Pancreas (tissue), 10 donors: Measurements from ENCODE around the gene PRR12. TPM values are rescaled to one million over a fixed set of nuclear protein-coding genes. Genes with fewer than 3 reads are reported as not detected.
"Not testable (repeated sequence)": the region's sequence is repeated elsewhere in the genome, so short reads cannot be mapped to it uniquely, and the experiment has no call there.

Source experiments
- ATAC-seq, 4 donors: fragments of 200-7000 bp; cut with Tn5 transposase; one replicate each; pipeline versions ENCODE4 v1.8.0 to v1.9.1; 2020; ENCODE audit warnings: mild to moderate bottlenecking in 4 of 4, moderate library complexity in 4 of 4
- DNase-seq, 6 donors: peaks; one replicate each; pipeline ENCODE4 v3.0.0-alpha.2; 2020
- FAIRE-seq: peaks from 2 replicates; lab custom pipeline; 2012; peaks lifted over from hg19 to GRCh38; lab: Jason Lieb, UNC
- H3K27ac ChIP-seq, 4 donors: fragments of 200-600 bp; sonication (generic); 1 replicate in 3 of 4; 2 replicates in 1 of 4; pipeline versions ENCODE4 v1.5.0 to v1.8.0; 2020
- H3K27me3 ChIP-seq, 4 donors: fragments of 200-600 bp; one replicate each; pipeline ENCODE4 v1.8.0; 2021
- H3K36me3 ChIP-seq, 3 donors: fragments of 200-600 bp; sonication (generic) in 1 of 3; one replicate each; pipeline versions ENCODE4 v1.5.0 to v1.8.0; 2020 to 2021
- H3K4me1 ChIP-seq, 3 donors: fragments of 200-600 bp; one replicate each; pipeline ENCODE4 v1.8.0; 2021
- H3K4me3 ChIP-seq, 4 donors: fragments of 200-600 bp; sonication (generic) in 2 of 4; one replicate each; pipeline versions ENCODE4 v1.5.0 to v1.8.0; 2020 to 2021
- H3K9me3 ChIP-seq, 4 donors: fragments of 200-600 bp; one replicate each; pipeline ENCODE4 v1.8.0; 2021
- CTCF ChIP-seq, 4 donors: fragments of 200-600 bp; sonication (generic) in 3 of 4; IDR thresholded peaks; one replicate each; pipeline versions ENCODE4 v1.5.0 to v1.8.0; 2021; ENCODE audit warnings: antibody characterized with exemption in 4 of 4
- WGBS, 2 donors: extraction: QIAGEN DNeasy Blood & Tissue Kit; methylation state at CpG; one replicate each; pipeline ENCODE4 v1.1.7; 2013; 5-methylcytosine and 5-hydroxymethylcytosine counted together
- intact Hi-C, 3 donors: fragments of 100-400 bp; cut with DNase I; formaldehyde crosslinking; loops; one replicate each; pipeline versions ENCODE4 v1.11.1 to v1.14.2; 2022
- polyA plus RNA-seq, 2 donors: library from polyadenylated mRNA; stranded (reverse); fragments of 200-250 nt; gene quantifications; one replicate each; pipeline ENCODE4 v1.2.3, GENCODE V29; 2013
- total RNA-seq, 6 donors: library from RNA; stranded (reverse); fragmentation: NEBNext Ultra II Directional in 4 of 6; extraction: Animal tissue kit (Norgen Biotek cat#: 25700) in 4 of 6; gene quantifications; one replicate each; pipeline versions ENCODE4 v1.2.1 to v1.2.4, GENCODE V29; 2021 to 2023
- donor health status: healthy with polysubstance abuse.
- donor health status: DM: no; HTN: no; CAD: no; lungs with moderate emphysema.
- donor health status: DM: no; HTN: no; CAD: no.
- donor health status: control.
- donor health status: control.
- donor health status: Bipolar disorder and iron deficiency.
- donor health status: DM: yes; HTN: yes; CAD: no.
- donor health status: DM: no; HTN: no; CAD: no.
- donor health status: DM: no; HTN: no; CAD: no.
- donor health status: DM: yes; HTN: yes; CAD: no.

Gene PRR12
- total and polyA plus RNA-seq, 8 donors, result 8.3 to 18.9 (median 11.1) TPM

- Histone ChIP-seq H3K4me1 (no peaks in the 10 kb centered on the region), H3K36me3 (peaks cover 0 to 22% (median 18%) of the 10 kb centered on the region in 3 donors), H3K27ac (no peak overlapping the region), H3K4me3 (no peak overlapping the region), H3K27me3 (no peaks in the 10 kb centered on the region), H3K9me3 (no peaks in the 10 kb centered on the region)
- intact Hi-C loops, result no loop called here
- TF ChIP-seq CTCF (IDR thresholded peaks at IDR 0.05), result no peak
- WGBS, 2 donors, result 93 to 95% methylated on average over 7 of the region's 7 CpGs
- ATAC-seq (no peak), DNase-seq (no peak), FAIRE-seq (no peak)
Observed at GRCh38 chr19:49616945-49617344, 26.0 kb downstream of the PRR12 start.

- peaks cover 0 to 22% (median 18%) of the 10 kb centered on the region in 3 donors for H3K36me3 ChIP-seq
- ATAC-seq, H3K27me3 ChIP-seq, DNase-seq, FAIRE-seq, H3K9me3 ChIP-seq, H3K4me1 ChIP-seq, intact Hi-C loops, H3K27ac ChIP-seq, H3K4me3 ChIP-seq: not testable (repeated sequence)
- 92 to 93% methylated on average over 13 of the region's 13 CpGs for WGBS, 2 donors
Observed at GRCh38 chr19:49617860-49618259, 26.9 kb downstream of the PRR12 start.

- FAIRE-seq (no peak), DNase-seq (peak in 1 of 6 donors; percentile 75), ATAC-seq (peak in 2 of 4 donors; percentile 8 to 20)
- intact Hi-C loops, result no loop called here
- no peaks in the 10 kb centered on the region for H3K9me3 ChIP-seq
- H3K4me1 ChIP-seq, result no peaks in the 10 kb centered on the region
- TF ChIP-seq CTCF (IDR thresholded peaks at IDR 0.05), result no peak
- no peak overlapping the region for H3K27ac ChIP-seq
- 88 to 89% methylated on average over 25 to 27 of the region's 27 CpGs for WGBS, 2 donors
- H3K4me3 ChIP-seq, result no peak overlapping the region
- no peaks in the 10 kb centered on the region for H3K27me3 ChIP-seq
- peaks cover 0 to 4% (median 4%) of the 10 kb centered on the region in 3 donors for H3K36me3 ChIP-seq
Observed at GRCh38 chr19:49624967-49625910, 34.3 kb downstream of the PRR12 start.

- H3K27ac ChIP-seq, result no peak overlapping the region
- intact Hi-C loops, result no loop called here
- no peak for TF ChIP-seq CTCF (IDR thresholded peaks at IDR 0.05)
- ATAC-seq (no peak), DNase-seq (no peak), FAIRE-seq (no peak)
- H3K4me3 ChIP-seq, result no peak overlapping the region
- peaks cover 0 to 6% (median 0%) of the 10 kb centered on the region in 3 donors for H3K4me1 ChIP-seq
- H3K9me3 ChIP-seq, result no peaks in the 10 kb centered on the region
- peaks cover 0 to 4% (median 4%) of the 10 kb centered on the region in 3 donors for H3K36me3 ChIP-seq
- H3K27me3 ChIP-seq, result no peaks in the 10 kb centered on the region
- WGBS, 2 donors, result 83 to 87% methylated on average over 11 of the region's 11 CpGs
Observed at GRCh38 chr19:49626226-49626625, 35.2 kb downstream of the PRR12 start.

GRCh38 chr19:49629659-49630058 lies 38.7 kb downstream of the PRR12 start:
- no peak for TF ChIP-seq CTCF (IDR thresholded peaks at IDR 0.05)
- intact Hi-C loops, result no loop called here
- DNase-seq (no peak), FAIRE-seq (no peak), ATAC-seq (no peak)
- WGBS, 2 donors, result 95 to 98% methylated on average over 9 of the region's 9 CpGs
- H3K36me3 ChIP-seq, result no peaks in the 10 kb centered on the region
- H3K27me3 ChIP-seq, result no peaks in the 10 kb centered on the region
- no peaks in the 10 kb centered on the region for H3K9me3 ChIP-seq
- peaks cover 0 to 12% (median 5%) of the 10 kb centered on the region in 3 donors for H3K4me1 ChIP-seq
- H3K27ac ChIP-seq, result no peak overlapping the region
- no peak overlapping the region for H3K4me3 ChIP-seq
